ENCODE results near the gene ADORA1. TPM values are rescaled to one million over a fixed set of nuclear protein-coding genes. Genes with fewer than 3 reads are reported as not detected.

Gene ADORA1
- total and polyA plus RNA-seq, 2 donors (not counting 3 experiments of a cell fraction or from before 2014, with no cell fraction given) = 0.15 TPM; not detected in 1

DNA sequence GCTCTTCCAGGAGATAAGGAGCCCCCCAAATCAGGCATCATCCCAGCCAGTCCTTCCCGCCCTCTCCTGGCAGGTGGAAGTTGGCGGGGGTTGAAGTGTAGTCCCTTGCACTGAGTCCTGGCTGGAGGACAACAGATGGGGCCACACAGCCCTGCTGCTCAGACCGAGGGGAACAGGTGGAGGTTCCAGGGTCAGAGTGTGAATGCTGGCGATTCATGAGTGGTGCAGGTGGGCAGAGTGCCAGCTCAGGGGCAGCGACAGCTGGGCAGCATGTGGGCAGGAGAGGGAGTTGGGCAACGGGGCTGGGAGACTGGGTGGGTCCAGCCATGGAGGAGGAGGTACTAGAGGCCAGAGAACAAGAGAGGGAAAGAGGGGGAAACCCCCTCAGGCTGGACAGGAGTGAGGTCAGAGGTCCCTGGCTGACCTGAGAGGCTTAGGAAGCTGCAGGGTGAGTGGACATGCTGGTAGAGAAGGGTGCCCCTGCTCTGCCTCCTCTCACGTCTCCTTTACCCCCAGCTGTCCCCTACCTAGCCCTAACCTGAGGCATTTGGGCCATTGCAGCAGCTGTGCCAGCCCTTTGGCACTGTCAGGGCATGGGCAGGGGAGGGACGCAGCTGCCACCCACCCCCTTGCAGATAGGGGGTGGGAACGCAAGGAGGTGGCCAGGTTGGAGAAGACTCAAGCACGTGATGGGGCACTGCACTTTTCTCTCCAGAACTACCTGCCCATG is 11.3 kb upstream of the ADORA1 start:
- Histone ChIP-seq H3K79me2 (ENCODE audit: control insufficient read depth, insufficient read depth, low read length) (no peaks in the 10 kb centered on the region), H3K27ac (ENCODE audit: insufficient read depth, low read depth, low read length) (no peak overlapping the region), H2AFZ (ENCODE audit: low read depth, low read length) (no peak overlapping the region), H3K4me3 (replicated peaks in 1 of 3; ENCODE audit: insufficient read depth in 1 of 3, low read depth in 1 of 3, low read length in 3 of 3) (no peak overlapping the region), H3K27me3 (ENCODE audit: control insufficient read depth in 2 of 2, insufficient read depth in 2 of 2, low read length in 2 of 2) (peaks cover 23 to 36% of the 10 kb centered on the region in 2 experiments), H3K9me1 (replicated peaks; ENCODE audit: control insufficient read depth, extremely low read depth, insufficient read depth, low read length) (no peaks in the 10 kb centered on the region), H3K36me3 (ENCODE audit: control insufficient read depth in 2 of 2, extremely low read depth in 1 of 2, insufficient read depth in 2 of 2, low read length in 2 of 2) (no peaks in the 10 kb centered on the region), H4K20me1 (replicated peaks; ENCODE audit: control insufficient read depth, extremely low read depth, insufficient read depth, low read length) (no peaks in the 10 kb centered on the region), H3K4me2 (ENCODE audit: insufficient read depth, low read length) (no peak overlapping the region), H3K4me1 (ENCODE audit: control insufficient read depth, extremely low read depth, insufficient read depth, low read length) (no peaks in the 10 kb centered on the region), H3K9ac (replicated peaks; ENCODE audit: extremely low read depth, insufficient read depth, low read length) (no peak overlapping the region), H3K9me3 (replicated peaks; ENCODE audit: control insufficient read depth, insufficient read depth, low read length) (no peaks in the 10 kb centered on the region)
- CTCF ChIA-PET = interaction anchor here (2.9 to 10.8 kb wide), 5 partner anchors 11 to 153 kb away, joined by 37 to 341 read pairs (median 63); partner anchors contain the start of gene ADORA1
- POLR2A ChIA-PET = no interaction called here
- intact Hi-C loops (cut with micrococcal nuclease) (loop anchor here (2.0 to 5.0 kb wide), 2 partner anchors 79 to 153 kb away; no protein-coding TSS in a partner anchor), dilution Hi-C loops (cut with MboI; ENCODE audit: extremely low pct_ligation_motif_present, low sequenced_read_pairs) (no loop called here)
- DNase-seq (ENCODE audit: low read depth, low spot score) (no peak), FAIRE-seq (no peak)
- no peak for TF ChIP-seq GATA2 (IDR thresholded peaks at IDR 0.05; ENCODE audit: insufficient read depth, insufficient read length, low read depth, low read length)
- TF ChIP-seq FOS (IDR thresholded peaks at IDR 0.05; ENCODE audit: borderline replicate concordance, insufficient read depth, low read length) = no peak
- TF ChIP-seq POLR2A (IDR thresholded peaks at IDR 0.05; ENCODE audit: low read depth, low read length) = no peak
- no peak for TF ChIP-seq JUN (IDR thresholded peaks at IDR 0.05; ENCODE audit: borderline replicate concordance, insufficient read depth, insufficient read length, low read depth)
- TF ChIP-seq MYC (IDR thresholded peaks at IDR 0.05; ENCODE audit: low read depth, low read length) = no peak
- TF ChIP-seq POLR2AphosphoS5 (IDR thresholded peaks at IDR 0.05; ENCODE audit: insufficient read depth, low read depth, low read length) = no peak
- TF ChIP-seq, protein P1, sequence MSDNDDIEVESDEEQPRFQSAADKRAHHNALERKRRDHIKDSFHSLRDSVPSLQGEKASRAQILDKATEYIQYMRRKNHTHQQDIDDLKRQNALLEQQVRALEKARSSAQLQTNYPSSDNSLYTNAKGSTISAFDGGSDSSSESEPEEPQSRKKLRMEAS (IDR thresholded peaks at IDR 0.05; ENCODE audit: insufficient read depth, insufficient read length) = no peak
- TF ChIP-seq, protein P2, sequence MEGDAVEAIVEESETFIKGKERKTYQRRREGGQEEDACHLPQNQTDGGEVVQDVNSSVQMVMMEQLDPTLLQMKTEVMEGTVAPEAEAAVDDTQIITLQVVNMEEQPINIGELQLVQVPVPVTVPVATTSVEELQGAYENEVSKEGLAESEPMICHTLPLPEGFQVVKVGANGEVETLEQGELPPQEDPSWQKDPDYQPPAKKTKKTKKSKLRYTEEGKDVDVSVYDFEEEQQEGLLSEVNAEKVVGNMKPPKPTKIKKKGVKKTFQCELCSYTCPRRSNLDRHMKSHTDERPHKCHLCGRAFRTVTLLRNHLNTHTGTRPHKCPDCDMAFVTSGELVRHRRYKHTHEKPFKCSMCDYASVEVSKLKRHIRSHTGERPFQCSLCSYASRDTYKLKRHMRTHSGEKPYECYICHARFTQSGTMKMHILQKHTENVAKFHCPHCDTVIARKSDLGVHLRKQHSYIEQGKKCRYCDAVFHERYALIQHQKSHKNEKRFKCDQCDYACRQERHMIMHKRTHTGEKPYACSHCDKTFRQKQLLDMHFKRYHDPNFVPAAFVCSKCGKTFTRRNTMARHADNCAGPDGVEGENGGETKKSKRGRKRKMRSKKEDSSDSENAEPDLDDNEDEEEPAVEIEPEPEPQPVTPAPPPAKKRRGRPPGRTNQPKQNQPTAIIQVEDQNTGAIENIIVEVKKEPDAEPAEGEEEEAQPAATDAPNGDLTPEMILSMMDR (IDR thresholded peaks at IDR 0.05; ENCODE audit: extremely low read depth in 1 of 2, insufficient read depth in 1 of 2, low read depth in 1 of 2, low read length in 2 of 2) = no peak
- TF ChIP-seq EZH2 (IDR thresholded peaks at IDR 0.05; ENCODE audit: borderline replicate concordance, low read depth, low read length, severe bottlenecking) = no peak
- BruUV-seq (replicated peaks) = no TSS peak
